HG03575 (cell line): Measurements from ENCODE around the gene TBC1D5.
"Not testable (repeated sequence)": the region's sequence is repeated elsewhere in the genome, so short reads cannot be mapped to it uniquely, and the experiment has no call there.

Experiments
- ATAC-seq: cut with Tn5 transposase; IDR thresholded peaks from one replicate; pipeline ENCODE4 v1.9.1; 2021; ENCODE audit not compliant: unreplicated experiment, insufficient number of reproducible peaks, low FRiP score; ENCODE audit errors: extremely low read depth

Gene TBC1D5

DNA sequence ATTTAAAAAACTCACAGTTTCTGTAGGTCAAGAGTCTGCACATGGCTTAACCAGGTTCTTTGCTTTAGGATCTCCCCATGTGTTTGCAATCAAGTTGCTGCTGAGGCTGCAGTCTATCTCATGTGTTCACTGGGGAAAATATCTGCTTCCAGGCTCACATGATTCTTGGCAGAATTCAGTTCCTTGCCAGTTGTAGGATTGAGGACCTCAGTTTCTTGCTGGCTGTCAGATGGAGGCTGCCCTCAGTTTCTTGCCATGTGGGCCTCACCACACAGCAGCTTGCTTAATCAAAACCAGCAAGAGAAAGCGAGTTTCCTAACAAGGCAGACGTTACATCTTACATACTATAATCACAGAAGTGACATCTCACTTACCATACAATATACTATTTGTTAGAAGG lies 10.0 kb upstream of the TBC1D5 start:
- no peak for ATAC-seq

DNA sequence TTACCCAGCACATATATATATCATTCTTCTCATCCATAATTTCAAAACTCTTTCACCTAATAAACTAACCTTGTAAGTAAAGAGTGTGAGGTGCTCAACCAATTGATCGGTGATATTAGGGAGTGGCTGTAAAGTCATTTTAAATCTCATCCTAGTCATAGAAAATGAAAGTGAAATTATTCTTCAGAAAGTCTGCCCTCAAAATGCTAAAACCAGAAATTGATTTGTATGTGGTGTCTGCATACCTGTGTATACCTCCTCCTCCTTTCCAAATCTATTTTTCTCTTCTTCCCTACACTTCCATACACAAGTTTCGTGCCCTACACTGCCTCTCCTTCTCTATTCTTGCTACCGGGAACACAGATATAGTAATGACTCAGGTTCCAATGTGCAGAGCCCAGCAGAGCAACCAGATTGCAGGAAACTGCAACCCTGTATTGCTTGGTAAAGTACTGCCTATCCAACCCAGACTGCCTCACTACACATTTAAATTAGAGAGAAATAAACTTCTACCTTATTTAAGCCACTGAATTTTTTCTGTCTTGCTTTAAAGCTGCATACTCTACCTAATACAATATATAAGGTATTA lies 7.4 kb upstream of the TBC1D5 start:
- ATAC-seq, result no peak

DNA sequence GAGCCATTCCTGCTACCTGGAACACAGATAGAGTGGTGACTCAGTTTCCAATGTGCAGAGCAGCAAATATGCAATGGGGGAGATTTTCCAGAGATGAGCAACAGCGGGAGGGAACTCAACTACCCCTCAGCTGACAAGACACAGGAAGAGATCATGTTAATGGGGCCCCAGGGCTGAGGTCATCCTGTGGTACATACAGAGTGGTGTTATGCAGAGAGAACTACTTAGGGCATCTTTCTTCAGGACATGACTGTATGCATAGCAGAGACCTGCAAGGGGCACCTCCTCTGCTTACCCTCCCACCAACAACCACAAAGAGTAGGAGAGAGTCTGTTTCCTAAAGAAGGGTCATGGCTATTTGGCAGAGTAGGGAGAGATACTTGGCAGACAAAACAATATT lies 6.8 kb upstream of the TBC1D5 start:
- ATAC-seq, result no peak

GRCh38 chr3:17747890-17748247 lies 5.4 kb upstream of the TBC1D5 start:
- ATAC-seq, result no peak

DNA sequence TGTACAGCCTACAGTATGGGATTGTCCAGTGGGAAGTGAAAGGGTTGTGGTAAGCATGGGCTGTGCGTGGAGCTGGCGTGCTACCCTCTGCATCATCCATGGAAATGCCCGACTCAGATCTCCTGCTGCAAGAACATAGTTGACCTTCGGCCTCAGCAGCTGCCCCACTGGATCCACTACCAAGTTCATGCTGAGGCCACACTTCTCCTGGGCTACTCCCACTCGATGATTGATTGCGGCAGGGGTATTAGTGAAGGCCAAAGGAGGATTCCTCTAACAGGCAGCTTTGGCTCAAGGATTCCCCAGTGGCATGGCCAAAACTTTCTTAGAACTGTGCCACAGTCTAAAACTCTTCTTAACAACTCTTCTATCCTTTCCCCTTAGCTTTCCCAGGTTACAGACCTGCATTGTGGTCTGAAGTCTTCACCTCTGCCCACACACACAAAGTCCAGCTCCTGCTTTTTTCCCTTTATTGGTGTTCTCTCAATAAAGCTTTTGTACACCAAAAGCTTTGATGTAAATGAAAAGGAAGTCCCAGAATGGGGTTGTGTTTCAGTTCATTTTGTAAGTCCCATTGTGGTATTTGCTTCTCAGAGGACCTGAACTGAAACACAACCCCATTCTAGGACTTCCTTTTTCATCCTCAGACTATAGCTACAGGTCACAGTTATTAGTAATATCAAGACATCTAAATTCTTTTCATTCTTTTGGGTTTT lies 4.9 kb upstream of the TBC1D5 start:
- peak; percentile 60 for ATAC-seq

DNA sequence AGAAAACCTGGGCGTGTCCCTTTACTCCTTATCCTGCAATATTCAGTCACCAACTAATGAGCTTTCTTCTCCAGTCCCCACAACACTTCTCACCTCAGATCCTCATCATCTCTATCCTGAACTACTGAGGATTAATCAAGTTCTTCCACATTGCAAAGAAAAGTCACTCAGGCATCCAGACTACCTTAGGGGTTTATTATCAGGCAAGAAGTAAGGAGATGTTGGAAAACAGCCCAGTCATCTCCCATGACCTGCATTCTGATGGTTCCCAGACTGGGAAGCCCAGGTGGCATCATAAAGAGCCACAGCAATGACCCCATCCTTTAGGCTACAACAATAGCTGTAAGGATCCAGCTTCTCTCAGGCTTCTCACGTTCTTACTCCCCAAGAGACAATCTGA lies 3.5 kb upstream of the TBC1D5 start:
- no peak for ATAC-seq

- ATAC-seq, result no peak
These were observed 2.9 kb upstream of the TBC1D5 start for GRCh38 chr3:17745301-17745700.

GRCh38 chr3:17744693-17745092 lies 2.3 kb upstream of the TBC1D5 start:
- no peak for ATAC-seq

- ATAC-seq, result no peak
These were observed 1.2 kb upstream of the TBC1D5 start for GRCh38 chr3:17743658-17743995.

GRCh38 chr3:17742880-17743657 lies 638 bp upstream of the TBC1D5 start:
- ATAC-seq, result no peak

DNA sequence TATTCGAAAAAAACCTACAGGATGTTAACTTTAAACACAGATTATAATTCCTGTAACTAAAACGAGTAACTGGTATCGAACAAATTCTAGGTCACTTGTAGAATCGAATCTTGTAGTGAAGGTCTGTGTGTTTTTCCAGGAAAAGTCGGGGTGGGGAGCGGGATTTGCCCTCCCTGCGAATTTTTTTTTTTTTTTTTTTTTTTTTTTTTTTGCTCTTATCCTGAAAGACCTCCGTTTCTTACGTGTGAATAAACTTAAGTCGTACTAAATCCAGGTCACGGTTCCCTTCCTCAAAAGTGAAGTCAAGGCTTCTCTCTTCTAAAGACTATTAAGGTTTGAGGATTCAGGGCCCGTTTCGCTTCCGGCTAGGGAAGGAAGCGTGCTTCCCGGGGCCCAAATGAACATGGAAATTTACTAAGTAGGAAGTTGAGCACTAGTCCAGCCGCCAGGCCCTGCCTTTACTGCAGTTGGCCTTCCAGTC lies 770 bp downstream of the TBC1D5 start:
- ATAC-seq, result no peak

DNA sequence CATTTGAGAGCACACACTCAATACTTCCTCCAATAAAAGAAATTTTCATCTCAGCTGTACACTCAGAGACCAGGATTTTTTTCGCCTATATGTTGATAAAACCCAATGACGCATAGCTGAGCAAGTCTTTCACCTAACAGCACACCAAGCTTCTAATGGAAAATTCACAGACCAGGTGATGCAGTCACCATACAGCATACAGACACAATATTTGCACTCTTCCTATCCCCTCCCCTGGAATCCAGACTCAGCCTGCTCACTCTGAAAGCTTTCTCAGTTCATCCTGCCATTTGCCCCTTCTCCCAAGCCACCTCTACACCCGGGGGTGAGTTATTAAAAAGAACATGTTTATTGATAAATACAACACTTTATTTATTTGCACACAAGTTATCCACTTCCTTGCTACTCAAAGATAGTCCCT lies 1.7 kb downstream of the TBC1D5 start:
- ATAC-seq, result no peak

GRCh38 chr3:17738921-17739320 lies 3.5 kb downstream of the TBC1D5 start:
- ATAC-seq, result no peak

DNA sequence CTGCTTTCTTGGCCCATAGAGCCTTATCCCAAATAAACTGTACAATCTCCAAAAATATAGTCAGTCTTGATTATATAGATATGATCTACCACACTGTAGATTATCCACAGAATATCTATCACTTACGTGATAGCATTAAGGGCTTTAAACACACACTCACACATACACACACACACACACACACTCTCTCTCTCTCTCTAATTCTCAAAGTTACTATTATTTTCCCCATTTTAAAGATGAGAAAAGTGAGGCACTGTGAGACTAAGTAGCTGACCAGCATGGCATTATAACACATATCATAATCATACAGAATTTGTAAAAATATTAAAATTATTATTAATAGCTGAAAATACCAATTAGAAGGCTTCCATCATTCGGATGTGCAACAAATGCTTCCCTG lies 4.2 kb downstream of the TBC1D5 start:
- no peak for ATAC-seq

GRCh38 chr3:17737591-17737990 lies 4.8 kb downstream of the TBC1D5 start:
- ATAC-seq, result no peak

- ATAC-seq, result not testable (repeated sequence)
These were observed 7.1 kb downstream of the TBC1D5 start for GRCh38 chr3:17735362-17735761.

DNA sequence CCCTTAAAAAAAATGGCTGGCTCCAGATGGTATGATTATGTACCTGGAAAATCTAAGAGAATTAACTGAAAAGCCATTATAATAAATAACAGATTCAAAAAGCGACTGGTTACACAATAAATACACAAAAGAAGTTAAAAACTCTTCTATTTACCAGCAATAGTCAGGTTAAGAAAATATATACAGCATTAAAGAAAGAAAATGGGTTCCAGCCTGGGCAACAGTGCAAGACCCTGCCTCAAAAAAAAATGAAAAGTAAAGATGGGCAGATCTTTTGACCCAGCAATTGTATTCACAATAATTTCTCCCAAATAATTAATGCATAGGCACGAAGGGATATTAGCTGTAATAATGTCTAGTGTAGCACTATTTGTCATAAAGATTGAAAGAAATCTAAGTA lies 8.7 kb downstream of the TBC1D5 start:
- no peak for ATAC-seq

DNA sequence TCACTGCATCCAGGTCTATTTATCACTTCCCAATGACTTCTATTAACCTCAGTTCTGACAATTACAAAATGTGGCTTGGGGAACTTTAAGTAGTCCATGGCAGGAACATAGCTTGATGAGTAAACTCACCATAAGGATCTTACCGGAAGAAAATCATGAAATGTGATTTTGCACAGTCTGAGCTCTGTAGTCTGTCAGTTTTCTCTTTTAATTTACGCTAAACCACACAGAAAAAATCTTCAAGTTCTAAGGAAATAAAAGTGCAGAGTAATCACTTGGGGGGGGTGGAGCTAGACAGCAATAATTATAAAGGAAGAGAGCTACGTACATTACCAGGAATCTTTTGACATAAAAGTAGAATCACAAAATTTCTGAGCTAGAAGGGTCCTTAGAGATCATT lies 9.2 kb downstream of the TBC1D5 start:
- ATAC-seq, result no peak

GRCh38 chr3:17730318-17730967 lies 12.0 kb downstream of the TBC1D5 start:
- no peak for ATAC-seq

- no peak for ATAC-seq
These were observed 16.1 kb downstream of the TBC1D5 start for GRCh38 chr3:17726313-17726712.
